Psoas muscle (tissue), 8 donors: ENCODE results near the gene RAB40A. TPM values are rescaled to one million over a fixed set of nuclear protein-coding genes. Genes with fewer than 3 reads are reported as not detected.

Experiments
- ATAC-seq, 4 donors: fragments of 200-7000 bp; cut with Tn5 transposase; one replicate each; pipeline ENCODE4 v1.9.1; 2020; ENCODE audit warnings: moderate library complexity in 3 of 4, mild to moderate bottlenecking in 2 of 4
- DNase-seq, 2 donors: peaks; one replicate each; pipeline ENCODE4 v3.0.0-alpha.2; 2020
- H3K27ac ChIP-seq: fragments of 200-600 bp; one replicate; pipeline ENCODE4 v1.8.0; 2022
- H3K27me3 ChIP-seq, 3 donors: fragments of 200-600 bp in 1 of 3; one replicate each; pipeline versions ENCODE4 v1.6.1 to v1.8.0; 2013 to 2022; ENCODE audit warnings: low read length in 2 of 3, mild to moderate bottlenecking in 2 of 3, moderate library complexity in 1 of 3; ENCODE audit not compliant: insufficient read depth in 3 of 3
- H3K36me3 ChIP-seq, 2 donors: fragments of 200-600 bp in 1 of 2; one replicate each; pipeline versions ENCODE4 v1.6.1 to v1.8.0; 2013 to 2022; ENCODE audit warnings: low read depth in 1 of 2, mild to moderate bottlenecking in 1 of 2, moderate library complexity in 1 of 2; ENCODE audit not compliant: insufficient read depth in 1 of 2
- H3K4me1 ChIP-seq: fragments of 200-600 bp; one replicate; pipeline ENCODE4 v1.8.0; 2022
- H3K4me3 ChIP-seq: fragments of 200-600 bp; one replicate; pipeline ENCODE4 v1.8.0; 2022; ENCODE audit warnings: mild to moderate bottlenecking
- H3K9me3 ChIP-seq: fragments of 200-600 bp; one replicate; pipeline ENCODE4 v1.8.0; 2022
- CTCF ChIP-seq: fragments of 200-600 bp; IDR thresholded peaks from one replicate; pipeline ENCODE4 v1.8.0; 2022; ENCODE audit warnings: antibody characterized with exemption
- WGBS, 3 donors: extraction: QIAGEN DNeasy Blood & Tissue Kit; methylation state at CpG; one replicate each; pipeline versions ENCODE4 v1.1.6 to v1.1.7; 2013; 5-methylcytosine and 5-hydroxymethylcytosine counted together
- intact Hi-C, 2 donors: fragments of 100-400 bp; cut with DNase I; formaldehyde crosslinking; loops; one replicate each; pipeline versions ENCODE4 v1.11.0 to v1.14.2; 2022
- polyA plus RNA-seq, 3 donors: library from polyadenylated mRNA; stranded (reverse); fragments of 200-250 nt; gene quantifications; one replicate each; pipeline ENCODE4 v1.2.3, GENCODE V29; 2013
- total RNA-seq, 4 donors: library from RNA; stranded (reverse); fragmentation: NEBNext Ultra II Directional in 2 of 4; extraction: Animal tissue kit (Norgen Biotek cat#: 25700) in 2 of 4; gene quantifications; one replicate each; pipeline versions ENCODE4 v1.2.1 to v1.2.4, GENCODE V29; 2021 to 2023
- donor health status: healthy with polysubstance abuse.
- donor health status: DM: no; HTN: no; CAD: no; lungs with moderate emphysema.
- donor health status: Bipolar disorder and iron deficiency.
- donor health status: healthy.
- donor health status: DM: yes; HTN: yes; CAD: no.
- donor health status: DM: no; HTN: no; CAD: no.
- donor health status: DM: no; HTN: no; CAD: no.
- donor health status: DM: yes; HTN: yes; CAD: no.

Gene RAB40A
- total and polyA plus RNA-seq, 7 donors: 0.06 to 0.14 TPM; not detected in 5

- H3K9me3 ChIP-seq: no peaks in the 10 kb centered on the region
- no peak overlapping the region for H3K4me3 ChIP-seq
- intact Hi-C loops: loop anchor here (10.0 kb wide), 4 partner anchors 88 to 278 kb away; partner anchors contain the start of genes MORF4L2 (in 1 of the 2) and TCEAL1 (in 1 of the 2)
- no peak overlapping the region for H3K27ac ChIP-seq
- ATAC-seq: no peak
- no peaks in the 10 kb centered on the region for H3K27me3 ChIP-seq
- no peak for TF ChIP-seq CTCF
- H3K4me1 ChIP-seq: no peaks in the 10 kb centered on the region
- no peak for DNase-seq
- no peaks in the 10 kb centered on the region for H3K36me3 ChIP-seq
These were observed 17.4 kb upstream of the RAB40A start for GRCh38 chrX:103536732-103537131.

GRCh38 chrX:103536071-103536470 lies 16.8 kb upstream of the RAB40A start:
- intact Hi-C loops: loop anchor here (10.0 kb wide), 4 partner anchors 89 to 279 kb away; partner anchors contain the start of genes MORF4L2 (in 1 of the 2) and TCEAL1 (in 1 of the 2)
- Histone ChIP-seq H3K27me3 (no peaks in the 10 kb centered on the region), H3K4me3 (no peak overlapping the region), H3K4me1 (no peaks in the 10 kb centered on the region), H3K9me3 (no peaks in the 10 kb centered on the region), H3K27ac (no peak overlapping the region), H3K36me3 (no peaks in the 10 kb centered on the region)
- no peak for ATAC-seq
- no peak for TF ChIP-seq CTCF
- no peak for DNase-seq

- no peak overlapping the region for H3K4me3 ChIP-seq
- no peak for DNase-seq
- no peaks in the 10 kb centered on the region for H3K9me3 ChIP-seq
These were observed 15.9 kb upstream of the RAB40A start for GRCh38 chrX:103535206-103535605.

GRCh38 chrX:103533511-103534216 lies 14.4 kb upstream of the RAB40A start:
- H3K9me3 ChIP-seq: no peaks in the 10 kb centered on the region
- intact Hi-C loops: loop anchor here (5.0 to 10.0 kb wide), 5 partner anchors 91 to 289 kb away; partner anchors contain the start of genes MORF4L2 (in 1 of the 2) and TCEAL1 (in 1 of the 2)
- H3K36me3 ChIP-seq: no peaks in the 10 kb centered on the region
- peak overlapping the region; percentile 62 for H3K4me3 ChIP-seq
- no peaks in the 10 kb centered on the region for H3K4me1 ChIP-seq
- WGBS, 3 donors: 3 to 12% (median 3%) methylated on average over 15 of the region's 15 CpGs
- no peaks in the 10 kb centered on the region for H3K27me3 ChIP-seq
- no peak overlapping the region for H3K27ac ChIP-seq
- DNase-seq: peak; percentile 73 to 81
- TF ChIP-seq CTCF: peak; percentile 88
- peak; percentile 63 to 87 (median 80) for ATAC-seq

More at GRCh38 chrX:103535206-103535605, 15.9 kb upstream of the RAB40A start:
- Histone ChIP-seq H3K36me3 (no peaks in the 10 kb centered on the region), H3K4me1 (no peaks in the 10 kb centered on the region), H3K27me3 (no peaks in the 10 kb centered on the region), H3K27ac (no peak overlapping the region)
- 54 to 88% (median 79%) methylated on average over 1 of the region's 1 CpG for WGBS, 3 donors
- intact Hi-C loops: loop anchor here (10.0 kb wide), 4 partner anchors 90 to 280 kb away; partner anchors contain the start of genes MORF4L2 (in 1 of the 2) and TCEAL1 (in 1 of the 2)
- TF ChIP-seq CTCF: no peak
- ATAC-seq: no peak
